Uterus (tissue), 2 donors: ENCODE results near the gene NSRP1.

Experiments used
- CTCF ChIP-seq, 4 experiments: fragments of 200-600 bp in 2 of 4; fragments of 450-650 bp in 2 of 4; sonication (generic) in 2 of 4; IDR thresholded peaks; one replicate each; pipeline ENCODE4 v1.5.1; 2016 to 2019; ENCODE audit warnings: antibody characterized with exemption in 4 of 4, mild to moderate bottlenecking in 2 of 4, moderate library complexity in 1 of 4
- POLR2A ChIP-seq, 2 donors: fragments of 450-650 bp; IDR thresholded peaks; one replicate each; pipeline ENCODE4 v1.6.1; 2016; ENCODE audit warnings: antibody characterized with exemption in 2 of 2, mild to moderate bottlenecking in 1 of 2, moderate library complexity in 1 of 2

- no peak for TF ChIP-seq CTCF (IDR thresholded peaks at IDR 0.05)
- no peak for TF ChIP-seq POLR2A (IDR thresholded peaks at IDR 0.05)
Measured at GRCh38 chr17:30224419-30224960, 107.9 kb downstream of the NSRP1 start.
